Measurements from ENCODE around the gene RNF43. TPM values are rescaled to one million over a fixed set of nuclear protein-coding genes. Genes with fewer than 3 reads are reported as not detected.

RNF43 gene
- total and polyA plus RNA-seq, 4 donors = 4.1 to 8.4 (median 5.1) TPM

GRCh38 chr17:58436805-58437239, 19.5 kb upstream of the RNF43 start:
- H3K9ac ChIP-seq (ENCODE audit: low read depth in 1 of 2, low read length in 2 of 2) = no peak overlapping the region
- no peak overlapping the region for H3K4me3 ChIP-seq (ENCODE audit: low read depth in 1 of 3, low read length in 3 of 3)
- TF ChIP-seq NR2F2 (IDR thresholded peaks at IDR 0.05) (no peak), RXRA (IDR thresholded peaks at IDR 0.05) (no peak), HNF4A (conservative IDR thresholded peaks at IDR 0.05) (no peak), EGR1 (IDR thresholded peaks at IDR 0.05; ENCODE audit: low read depth in 2 of 2) (no peak), FOXA1 (IDR thresholded peaks at IDR 0.05) (no peak)
- DNase-seq (ENCODE audit: low spot score) = no peak
- no peaks in the 10 kb centered on the region for H3K36me3 ChIP-seq (ENCODE audit: control insufficient read depth in 4 of 4, insufficient read depth in 3 of 4, low read depth in 1 of 4, low read length in 3 of 4)
- no peaks in the 10 kb centered on the region for H3K4me1 ChIP-seq (ENCODE audit: control insufficient read depth in 4 of 4, insufficient read depth in 4 of 4, low read length in 3 of 4)
- H3K27ac ChIP-seq (ENCODE audit: low read depth in 1 of 2, low read length in 2 of 2) = no peak overlapping the region
- no peaks in the 10 kb centered on the region for H3K9me3 ChIP-seq (ENCODE audit: control insufficient read depth in 4 of 4, low read length in 3 of 4)
- WGBS = 73% methylated on average over 5 of the region's 5 CpGs
- H3K27me3 ChIP-seq (ENCODE audit: control insufficient read depth in 4 of 4, insufficient read depth in 4 of 4, low read length in 3 of 4) = no peaks in the 10 kb centered on the region

DNA sequence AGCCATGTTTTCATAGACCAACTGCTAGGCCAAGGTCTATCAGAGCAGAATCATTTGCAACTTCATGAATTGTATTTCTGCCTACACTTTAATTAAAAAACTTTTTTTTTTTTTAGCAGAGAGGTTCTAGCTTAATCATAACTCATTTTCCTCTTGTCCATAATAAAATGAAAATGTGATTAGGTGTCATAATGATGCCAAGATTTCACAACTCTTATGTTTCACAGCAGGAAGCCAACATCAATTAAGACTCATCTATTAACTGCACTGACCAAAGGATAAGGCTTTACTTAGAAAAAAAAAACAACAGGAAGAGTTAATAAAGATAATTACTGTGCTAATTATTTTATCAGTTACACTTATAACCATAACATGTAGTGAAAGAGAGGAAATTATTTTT, 18.9 kb upstream of the RNF43 start:
- Histone ChIP-seq H3K9ac (ENCODE audit: low read depth in 1 of 2, low read length in 2 of 2) (no peak overlapping the region), H3K36me3 (ENCODE audit: control insufficient read depth in 4 of 4, insufficient read depth in 3 of 4, low read depth in 1 of 4, low read length in 3 of 4) (no peaks in the 10 kb centered on the region), H3K27ac (ENCODE audit: low read depth in 1 of 2, low read length in 2 of 2) (no peak overlapping the region), H3K4me1 (ENCODE audit: control insufficient read depth in 4 of 4, insufficient read depth in 4 of 4, low read length in 3 of 4) (no peaks in the 10 kb centered on the region), H3K4me3 (ENCODE audit: low read depth in 1 of 3, low read length in 3 of 3) (no peak overlapping the region), H3K27me3 (ENCODE audit: control insufficient read depth in 4 of 4, insufficient read depth in 4 of 4, low read length in 3 of 4) (no peaks in the 10 kb centered on the region), H3K9me3 (ENCODE audit: control insufficient read depth in 4 of 4, low read length in 3 of 4) (no peaks in the 10 kb centered on the region)
- TF ChIP-seq, protein P1, sequence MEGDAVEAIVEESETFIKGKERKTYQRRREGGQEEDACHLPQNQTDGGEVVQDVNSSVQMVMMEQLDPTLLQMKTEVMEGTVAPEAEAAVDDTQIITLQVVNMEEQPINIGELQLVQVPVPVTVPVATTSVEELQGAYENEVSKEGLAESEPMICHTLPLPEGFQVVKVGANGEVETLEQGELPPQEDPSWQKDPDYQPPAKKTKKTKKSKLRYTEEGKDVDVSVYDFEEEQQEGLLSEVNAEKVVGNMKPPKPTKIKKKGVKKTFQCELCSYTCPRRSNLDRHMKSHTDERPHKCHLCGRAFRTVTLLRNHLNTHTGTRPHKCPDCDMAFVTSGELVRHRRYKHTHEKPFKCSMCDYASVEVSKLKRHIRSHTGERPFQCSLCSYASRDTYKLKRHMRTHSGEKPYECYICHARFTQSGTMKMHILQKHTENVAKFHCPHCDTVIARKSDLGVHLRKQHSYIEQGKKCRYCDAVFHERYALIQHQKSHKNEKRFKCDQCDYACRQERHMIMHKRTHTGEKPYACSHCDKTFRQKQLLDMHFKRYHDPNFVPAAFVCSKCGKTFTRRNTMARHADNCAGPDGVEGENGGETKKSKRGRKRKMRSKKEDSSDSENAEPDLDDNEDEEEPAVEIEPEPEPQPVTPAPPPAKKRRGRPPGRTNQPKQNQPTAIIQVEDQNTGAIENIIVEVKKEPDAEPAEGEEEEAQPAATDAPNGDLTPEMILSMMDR (IDR thresholded peaks at IDR 0.05; ENCODE audit: low read depth, low read length, missing input control) = no peak
- TF ChIP-seq NR2F2 (IDR thresholded peaks at IDR 0.05) (no peak), HNF4G (IDR thresholded peaks at IDR 0.05) (no peak), GABPA (IDR thresholded peaks at IDR 0.05 in 1 of 2, conservative IDR thresholded peaks at IDR 0.05 in 1 of 2) (no peak), EGR1 (IDR thresholded peaks at IDR 0.05; ENCODE audit: low read depth in 2 of 2) (no peak), MAX (IDR thresholded peaks at IDR 0.05) (no peak)
- DNase-seq (ENCODE audit: low spot score) = no peak

- H3K4me1 ChIP-seq (ENCODE audit: control insufficient read depth in 4 of 4, insufficient read depth in 4 of 4, low read length in 3 of 4) = no peaks in the 10 kb centered on the region
- H3K9ac ChIP-seq (ENCODE audit: low read depth in 1 of 2, low read length in 2 of 2) = no peak overlapping the region
- H3K27ac ChIP-seq (ENCODE audit: low read depth in 1 of 2, low read length in 2 of 2) = no peak overlapping the region
- no peak overlapping the region for H3K4me3 ChIP-seq (ENCODE audit: low read depth in 1 of 3, low read length in 3 of 3)
- H3K27me3 ChIP-seq (ENCODE audit: control insufficient read depth in 4 of 4, insufficient read depth in 4 of 4, low read length in 3 of 4) = no peaks in the 10 kb centered on the region
- 88% methylated on average over 7 of the region's 7 CpGs for WGBS
- DNase-seq (ENCODE audit: low spot score) = no peak
- H3K36me3 ChIP-seq (ENCODE audit: control insufficient read depth in 4 of 4, insufficient read depth in 3 of 4, low read depth in 1 of 4, low read length in 3 of 4) = no peaks in the 10 kb centered on the region
- TF ChIP-seq RXRA (IDR thresholded peaks at IDR 0.05) (no peak), RAD21 (IDR thresholded peaks at IDR 0.05) (peak; percentile 18 to 44)
- H3K9me3 ChIP-seq (ENCODE audit: control insufficient read depth in 4 of 4, low read length in 3 of 4) = no peaks in the 10 kb centered on the region
Measured at GRCh38 chr17:58432806-58433573, 15.7 kb upstream of the RNF43 start.

GRCh38 chr17:58427807-58428206, 10.5 kb upstream of the RNF43 start:
- H3K9me3 ChIP-seq (ENCODE audit: control insufficient read depth in 4 of 4, low read length in 3 of 4) = no peaks in the 10 kb centered on the region
- WGBS = 93% methylated on average over 3 of the region's 3 CpGs
- H3K27me3 ChIP-seq (ENCODE audit: control insufficient read depth in 4 of 4, insufficient read depth in 4 of 4, low read length in 3 of 4) = no peaks in the 10 kb centered on the region
- DNase-seq (ENCODE audit: low spot score) = no peak
- H3K4me1 ChIP-seq (ENCODE audit: control insufficient read depth in 4 of 4, insufficient read depth in 4 of 4, low read length in 3 of 4) = no peaks in the 10 kb centered on the region
- H3K27ac ChIP-seq (ENCODE audit: low read depth in 1 of 2, low read length in 2 of 2) = no peak overlapping the region
- no peak overlapping the region for H3K9ac ChIP-seq (ENCODE audit: low read depth in 1 of 2, low read length in 2 of 2)
- H3K36me3 ChIP-seq (ENCODE audit: control insufficient read depth in 4 of 4, insufficient read depth in 3 of 4, low read depth in 1 of 4, low read length in 3 of 4) = no peaks in the 10 kb centered on the region
- H3K4me3 ChIP-seq (ENCODE audit: low read depth in 1 of 3, low read length in 3 of 3) = no peak overlapping the region
- TF ChIP-seq, protein P1 (IDR thresholded peaks at IDR 0.05; ENCODE audit: low read depth, low read length, missing input control) = no peak
- TF ChIP-seq ATF3 (IDR thresholded peaks at IDR 0.05) = no peak
- no peak for TF ChIP-seq NR2F2 (IDR thresholded peaks at IDR 0.05)
- no peak for TF ChIP-seq ZBTB33 (IDR thresholded peaks at IDR 0.05)
- TF ChIP-seq GABPA (IDR thresholded peaks at IDR 0.05 in 1 of 2, conservative IDR thresholded peaks at IDR 0.05 in 1 of 2) = no peak
- TF ChIP-seq SP1 (IDR thresholded peaks at IDR 0.05) = no peak
